ENCODE results near the gene PLN.

- TF ChIP-seq CTCF (IDR thresholded peaks at IDR 0.05; ENCODE audit: poor library complexity) = no peak
- no peak for TF ChIP-seq EZH2 (IDR thresholded peaks at IDR 0.05; ENCODE audit: borderline replicate concordance)
- no peak for TF ChIP-seq EZH2phosphoT487 (IDR thresholded peaks at IDR 0.05; ENCODE audit: low read depth, severe bottlenecking, unreplicated experiment)
These were observed 41.1 kb downstream of the PLN start for GRCh38 chr6:118589186-118589585.

All from hepatocyte (in vitro differentiated cells).